Subcutaneous adipose tissue (tissue), 4 donors: Measurements from ENCODE around the gene SULT1C2. TPM values are rescaled to one million over a fixed set of nuclear protein-coding genes. Genes with fewer than 3 reads are reported as not detected.

Experiments
- total RNA-seq, 4 donors: library from RNA; depleted of rRNA; stranded (reverse); fragments of >200 nt; gene quantifications; one replicate each; pipeline ENCODE4 v1.1.0, GENCODE V29; 2016
- TF ChIP-seq, protein P1 (sequence below): fragments of 450-650 bp; IDR thresholded peaks from one replicate; pipeline ENCODE4 v1.5.1; 2016; ENCODE audit warnings: low read depth, mild to moderate bottlenecking, control low read depth, antibody characterized with exemption, moderate library complexity

The SULT1C2 gene
- total RNA-seq, 4 donors from 2014 or later: 0.51 to 1.5 (median 0.98) TPM; not detected in 1

DNA sequence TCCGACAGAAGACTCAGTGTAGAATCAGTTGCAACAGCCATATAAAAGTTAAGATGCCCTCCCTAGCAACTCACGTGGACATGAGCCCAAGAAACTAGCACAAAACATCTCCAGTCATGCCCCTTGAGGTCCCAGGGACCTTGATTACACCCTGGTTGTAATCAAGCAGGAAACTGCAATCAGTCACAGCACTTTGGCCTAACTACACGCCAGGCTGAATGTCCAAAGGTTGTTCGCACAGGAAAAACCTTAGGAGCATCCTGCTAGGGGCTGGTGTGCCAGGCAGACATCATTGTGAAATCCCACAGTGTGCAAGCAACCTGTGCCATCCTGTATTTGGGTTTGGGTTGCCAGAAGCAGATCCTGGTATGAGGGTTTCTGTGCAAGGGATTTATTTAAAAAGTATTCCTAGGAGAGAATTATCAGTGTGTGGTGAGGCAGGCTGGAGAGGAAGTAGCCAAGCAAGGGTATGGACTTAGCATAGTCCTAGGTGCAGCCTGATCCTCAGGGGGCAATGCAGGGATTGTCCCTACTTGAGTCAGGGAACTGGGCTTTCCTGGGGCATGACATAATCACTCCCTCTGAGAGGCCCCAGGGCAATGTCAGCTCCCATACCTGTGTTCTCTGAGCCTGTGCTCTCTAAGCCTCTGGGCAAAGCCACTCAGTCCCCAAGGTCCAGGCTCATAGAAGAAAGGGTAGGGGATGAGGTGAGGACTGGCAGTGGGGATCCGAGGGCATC lies 17.8 kb upstream of the SULT1C2 start:
- TF ChIP-seq, protein P1, sequence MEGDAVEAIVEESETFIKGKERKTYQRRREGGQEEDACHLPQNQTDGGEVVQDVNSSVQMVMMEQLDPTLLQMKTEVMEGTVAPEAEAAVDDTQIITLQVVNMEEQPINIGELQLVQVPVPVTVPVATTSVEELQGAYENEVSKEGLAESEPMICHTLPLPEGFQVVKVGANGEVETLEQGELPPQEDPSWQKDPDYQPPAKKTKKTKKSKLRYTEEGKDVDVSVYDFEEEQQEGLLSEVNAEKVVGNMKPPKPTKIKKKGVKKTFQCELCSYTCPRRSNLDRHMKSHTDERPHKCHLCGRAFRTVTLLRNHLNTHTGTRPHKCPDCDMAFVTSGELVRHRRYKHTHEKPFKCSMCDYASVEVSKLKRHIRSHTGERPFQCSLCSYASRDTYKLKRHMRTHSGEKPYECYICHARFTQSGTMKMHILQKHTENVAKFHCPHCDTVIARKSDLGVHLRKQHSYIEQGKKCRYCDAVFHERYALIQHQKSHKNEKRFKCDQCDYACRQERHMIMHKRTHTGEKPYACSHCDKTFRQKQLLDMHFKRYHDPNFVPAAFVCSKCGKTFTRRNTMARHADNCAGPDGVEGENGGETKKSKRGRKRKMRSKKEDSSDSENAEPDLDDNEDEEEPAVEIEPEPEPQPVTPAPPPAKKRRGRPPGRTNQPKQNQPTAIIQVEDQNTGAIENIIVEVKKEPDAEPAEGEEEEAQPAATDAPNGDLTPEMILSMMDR: no peak

DNA sequence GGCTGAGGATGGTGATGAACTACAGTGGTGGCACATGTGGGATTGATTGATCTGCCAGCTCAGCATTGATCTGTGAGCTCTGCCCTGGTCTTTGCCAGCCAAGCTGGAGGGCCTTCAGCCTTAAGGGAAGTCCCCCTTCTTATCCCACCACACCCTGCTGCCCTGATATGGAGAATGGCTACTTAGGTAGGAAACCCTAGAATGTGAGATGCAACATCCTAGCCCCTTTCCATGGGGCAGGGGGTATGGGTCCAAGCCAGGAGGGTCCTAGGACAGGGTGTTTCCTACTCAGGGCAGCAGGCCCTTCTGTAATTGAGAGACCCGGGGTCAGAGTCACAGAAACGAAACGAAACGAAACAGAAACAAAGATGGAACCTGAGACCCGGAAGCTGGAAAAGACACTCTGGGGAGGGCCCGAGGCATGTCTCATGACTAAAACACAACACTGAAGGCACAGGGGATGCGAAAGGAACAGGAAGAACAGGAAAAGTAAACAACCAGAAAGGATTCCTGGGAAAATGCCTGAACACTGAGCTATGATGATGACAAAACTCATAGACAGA lies 16.9 kb upstream of the SULT1C2 start:
- TF ChIP-seq, protein P1: no peak

DNA sequence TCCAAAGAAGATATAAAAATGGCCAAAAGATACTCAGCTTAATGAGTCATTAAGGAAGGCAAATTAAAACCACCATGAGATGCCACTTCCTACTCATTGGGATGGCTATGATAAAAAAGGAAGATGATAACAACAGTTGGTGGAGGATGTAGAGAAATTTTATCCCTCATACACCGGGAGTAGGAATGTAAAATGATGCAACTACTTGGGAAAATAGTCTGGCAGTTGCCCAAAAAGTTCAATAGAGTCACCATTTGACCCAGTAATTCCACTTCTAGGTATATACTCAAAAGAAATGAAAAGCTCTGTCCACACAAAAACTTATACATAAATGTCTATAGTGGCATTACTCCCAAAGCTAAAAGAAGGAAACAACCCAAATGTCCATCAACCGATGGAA lies 10.1 kb upstream of the SULT1C2 start:
- TF ChIP-seq, protein P1: no peak

DNA sequence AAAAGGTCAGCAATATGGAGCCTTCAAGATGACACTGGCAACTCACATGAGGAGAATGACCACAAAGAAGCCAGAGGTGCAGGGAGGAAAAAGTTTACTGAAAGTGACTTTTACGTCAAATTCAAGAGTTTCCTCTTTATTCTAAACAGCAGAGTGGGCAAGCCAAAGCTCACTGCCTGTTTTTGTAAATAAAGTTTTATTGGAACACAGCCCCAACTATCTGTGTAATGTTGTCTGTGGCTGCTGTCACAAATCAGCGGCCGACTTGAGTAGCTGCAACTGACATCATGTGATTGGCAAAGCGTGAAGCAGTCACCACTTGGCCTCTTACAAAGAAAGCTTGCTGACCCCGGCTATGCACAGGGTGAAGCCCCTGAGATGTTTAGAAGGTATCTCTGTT lies 9.2 kb upstream of the SULT1C2 start:
- TF ChIP-seq, protein P1: no peak

DNA sequence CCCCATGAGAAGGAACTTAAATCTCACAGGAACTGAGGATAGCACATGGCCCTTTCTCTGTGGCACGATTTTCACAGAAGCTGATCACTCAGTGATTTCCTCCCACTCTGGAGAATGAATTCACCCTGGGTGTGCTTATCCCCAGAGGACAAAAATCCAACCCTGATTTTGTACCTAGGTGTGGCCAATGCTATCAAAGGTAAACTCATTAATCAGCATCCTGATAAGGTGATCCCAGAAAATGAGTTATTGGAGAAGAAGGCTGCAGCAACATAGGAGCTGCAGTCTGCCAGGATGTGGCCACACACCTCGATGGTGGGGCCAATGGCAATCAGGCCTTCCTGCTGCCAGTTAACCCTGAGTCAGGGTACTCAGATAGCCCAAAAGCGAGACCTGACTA lies 8.2 kb upstream of the SULT1C2 start:
- TF ChIP-seq, protein P1: no peak

DNA sequence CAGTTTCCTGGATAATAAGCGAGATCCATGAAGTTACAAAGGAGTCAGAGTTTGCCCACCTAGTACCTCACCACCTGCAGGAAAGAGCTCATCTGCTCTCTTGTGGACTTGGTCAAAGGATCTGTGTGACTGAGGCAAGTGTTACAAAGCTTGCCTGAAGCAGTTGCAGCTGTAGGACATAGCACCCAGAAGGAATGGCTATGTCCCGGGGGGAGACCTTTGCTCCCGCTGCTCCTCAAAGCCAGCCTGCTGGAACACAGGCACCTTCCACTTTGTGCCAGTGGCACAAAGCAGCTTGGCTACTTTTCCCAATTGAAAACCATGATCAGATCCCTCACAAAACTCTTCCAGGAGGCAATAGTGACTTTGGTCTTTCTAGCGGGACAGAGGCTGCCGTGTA lies 3.1 kb upstream of the SULT1C2 start:
- TF ChIP-seq, protein P1: no peak

DNA sequence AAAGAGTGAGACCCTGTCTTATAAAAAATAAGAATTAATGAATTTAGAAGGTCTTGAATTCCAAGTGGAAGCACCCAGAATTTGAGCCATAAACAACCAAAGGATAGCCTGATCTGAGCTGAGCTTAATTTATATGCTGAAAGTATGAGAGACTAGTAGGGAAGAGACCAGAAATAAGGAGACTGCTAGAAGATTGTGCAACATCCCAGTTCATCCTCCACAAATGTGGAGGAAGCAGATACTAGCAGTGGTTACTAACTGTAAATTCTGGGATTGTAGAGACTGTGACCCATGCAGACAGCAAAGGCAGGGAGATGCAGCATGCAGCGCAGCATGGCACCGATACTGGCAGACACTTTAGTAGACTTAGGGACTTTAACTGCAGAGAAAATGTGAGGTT lies 1.5 kb upstream of the SULT1C2 start:
- TF ChIP-seq, protein P1: no peak
